GM23338 (cell line): ENCODE results near the gene OR2AT4. TPM values are rescaled to one million over a fixed set of nuclear protein-coding genes. Genes with fewer than 3 reads are reported as not detected.

Source experiments
- ATAC-seq: fragments of 200-7000 bp; cut with Tn5 transposase; 3 replicates; pipeline ENCODE4 v1.9.1; 2020
- DNase-seq: peaks from one replicate; pipeline ENCODE4 v3.0.0-alpha.2; 2015; ENCODE audit warnings: low spot score
- H2AFZ ChIP-seq: fragments of 200-600 bp; sonication (generic); 2 replicates; pipeline ENCODE4 v1.8.0; 2016; ENCODE audit warnings: antibody characterized with exemption, mild to moderate bottlenecking, moderate library complexity
- H3F3A ChIP-seq: fragments of 200-600 bp; sonication (generic); replicated peaks from 2 replicates; pipeline ENCODE4 v1.8.0; 2017; ENCODE audit warnings: antibody characterized with exemption, mixed run types, low read depth
- H3K27ac ChIP-seq: fragments of 200-600 bp; sonication (generic); 2 replicates; pipeline ENCODE4 v1.6.1; 2016; ENCODE audit warnings: low read depth
- H3K27me3 ChIP-seq: fragments of 200-600 bp; sonication (generic); 2 replicates; pipeline ENCODE4 v1.8.0; 2016; ENCODE audit warnings: mild to moderate bottlenecking, mixed run types, moderate library complexity; ENCODE audit not compliant: insufficient read depth
- H3K36me3 ChIP-seq: fragments of 200-600 bp; sonication (generic); 2 replicates; pipeline ENCODE4 v1.8.0; 2016; ENCODE audit warnings: mild to moderate bottlenecking; ENCODE audit not compliant: insufficient read depth
- H3K4me1 ChIP-seq: fragments of 200-600 bp; sonication (generic); 2 replicates; pipeline ENCODE4 v1.8.0; 2016; ENCODE audit warnings: mild to moderate bottlenecking, moderate library complexity; ENCODE audit not compliant: insufficient read depth
- H3K4me2 ChIP-seq: fragments of 200-600 bp; sonication (generic); 2 replicates; pipeline ENCODE4 v1.7.1; 2017; ENCODE audit warnings: mixed run types
- H3K4me3 ChIP-seq: fragments of 200-600 bp; sonication (generic); 2 replicates; pipeline ENCODE4 v1.6.1; 2016; ENCODE audit warnings: mixed run types
- H3K79me2 ChIP-seq: fragments of 200-600 bp; sonication (generic); replicated peaks from 2 replicates; pipeline ENCODE4 v1.8.0; 2017; ENCODE audit warnings: mild to moderate bottlenecking; ENCODE audit not compliant: insufficient read depth
- H3K9me2 ChIP-seq: fragments of 200-600 bp; sonication (generic); 2 replicates; pipeline ENCODE4 v1.8.0; 2017; ENCODE audit not compliant: insufficient read depth
- H4K20me1 ChIP-seq: fragments of 200-600 bp; sonication (generic); replicated peaks from 2 replicates; pipeline ENCODE4 v1.8.0; 2017; ENCODE audit warnings: mild to moderate bottlenecking; ENCODE audit not compliant: insufficient read depth
- H3K27ac Mint-ChIP-seq: 2 replicates; pipeline ENCODE4 v1.8.0; 2020; ENCODE audit warnings: inconsistent platforms, mild to moderate bottlenecking, moderate library complexity, mixed read lengths
- H3K27me3 Mint-ChIP-seq: 3 replicates; pipeline ENCODE4 v1.8.0; 2022; ENCODE audit warnings: low read depth, mild to moderate bottlenecking, moderate library complexity, mixed read lengths, inconsistent platforms; ENCODE audit not compliant: insufficient read depth, poor library complexity
- H3K36me3 Mint-ChIP-seq: 3 replicates; pipeline ENCODE4 v1.8.0; 2021; ENCODE audit warnings: low read depth, mild to moderate bottlenecking, inconsistent platforms, moderate library complexity, mixed read lengths
- H3K4me1 Mint-ChIP-seq: 3 replicates; pipeline ENCODE4 v1.8.0; 2020; ENCODE audit warnings: mild to moderate bottlenecking, inconsistent platforms, mixed read lengths
- H3K4me3 Mint-ChIP-seq: 3 replicates; pipeline ENCODE4 v1.8.0; 2021; ENCODE audit warnings: moderate library complexity, mild to moderate bottlenecking, inconsistent platforms, mixed read lengths
- H3K9me3 Mint-ChIP-seq: 3 replicates; pipeline ENCODE4 v1.8.0; 2020; ENCODE audit warnings: moderate library complexity, mild to moderate bottlenecking, inconsistent platforms, mixed read lengths
- CREB1 ChIP-seq: fragments of 250-450 bp; sonication (Bioruptor Pico); IDR thresholded peaks from 2 replicates; pipeline ENCODE4 v1.5.0; 2020; ENCODE audit warnings: low read depth, mild to moderate bottlenecking, moderate library complexity
- CTCF ChIP-seq, 2 experiments: fragments of 200-600 bp in 1 of 2; sonication (generic) in 1 of 2; conservative IDR thresholded peaks; 2 replicates each; pipeline versions ENCODE4 v1.5.1 to v1.6.1; 2016 to 2017; ENCODE audit warnings: antibody characterized with exemption in 2 of 2, low read depth in 2 of 2, mild to moderate bottlenecking in 2 of 2, moderate library complexity in 1 of 2
- ETS1 ChIP-seq: IDR thresholded peaks from 2 replicates; pipeline ENCODE4 v1.6.1; 2016; ENCODE audit warnings: antibody characterized with exemption
- EZH2 ChIP-seq: fragments of 200-600 bp; sonication (generic); IDR thresholded peaks from one replicate; pipeline ENCODE4 v1.8.0; 2017; ENCODE audit warnings: antibody characterized with exemption, mild to moderate bottlenecking, low read depth; ENCODE audit not compliant: unreplicated experiment
- EZH2phosphoT487 ChIP-seq: fragments of 200-600 bp; sonication (generic); IDR thresholded peaks from one replicate; pipeline ENCODE4 v1.8.1; 2018; ENCODE audit warnings: antibody characterized with exemption; ENCODE audit not compliant: unreplicated experiment
- JUNB ChIP-seq: IDR thresholded peaks from one replicate; pipeline ENCODE4 v1.6.1; 2016; ENCODE audit warnings: antibody characterized with exemption; ENCODE audit not compliant: unreplicated experiment
- NANOG ChIP-seq: IDR thresholded peaks from 2 replicates; pipeline ENCODE4 v1.6.1; 2016; ENCODE audit warnings: antibody characterized with exemption, borderline replicate concordance
- POLR2AphosphoS5 ChIP-seq: IDR thresholded peaks from 2 replicates; pipeline ENCODE4 v1.6.1; 2016; ENCODE audit warnings: antibody characterized with exemption, low read depth
- REST ChIP-seq: IDR thresholded peaks from one replicate; pipeline ENCODE4 v1.6.1; 2018; ENCODE audit warnings: antibody characterized with exemption; ENCODE audit not compliant: unreplicated experiment
- STAT1 ChIP-seq: IDR thresholded peaks from one replicate; pipeline ENCODE4 v1.6.1; 2016; ENCODE audit warnings: antibody characterized with exemption; ENCODE audit not compliant: unreplicated experiment
- ZNF114 ChIP-seq: fragments of 250-450 bp; sonication (Bioruptor Pico); IDR thresholded peaks from 2 replicates; pipeline ENCODE4 v1.5.0; 2020; ENCODE audit warnings: mild to moderate bottlenecking, moderate library complexity
- ZNF331 ChIP-seq: fragments of 250-450 bp; sonication (Bioruptor Pico); IDR thresholded peaks from 2 replicates; pipeline ENCODE4 v1.5.0; 2020; ENCODE audit warnings: low read depth, mild to moderate bottlenecking, moderate library complexity
- ZNF462 ChIP-seq: fragments of 250-450 bp; sonication (Bioruptor Pico); IDR thresholded peaks from 2 replicates; pipeline ENCODE4 v1.5.0; 2020; ENCODE audit warnings: mild to moderate bottlenecking, moderate library complexity
- polyA plus RNA-seq: library from polyadenylated mRNA; unstranded; fragments of >200 nt; fragmentation: Nextera tagmentation; extraction: Ambion mirVana; gene quantifications from 2 replicates; pipeline ENCODE4 v1.2.1, GENCODE V29; 2016
- total RNA-seq: library from RNA; depleted of rRNA; stranded (reverse); fragments of >200 nt; shearing (Covaris generic); gene quantifications from 2 replicates; pipeline ENCODE4 v1.2.3, GENCODE V29; 2014

The OR2AT4 gene
- total and polyA plus RNA-seq, 2 experiments from 2014 or later = not detected

- TF ChIP-seq ZNF462 (CRISPR knock-in tag) (no peak), EZH2 (no peak), EZH2phosphoT487 (no peak), POLR2AphosphoS5 (no peak), JUNB (no peak), NANOG (no peak), ZNF331 (CRISPR knock-in tag) (no peak), REST (no peak), ZNF114 (CRISPR knock-in tag) (no peak), CREB1 (CRISPR knock-in tag) (no peak), STAT1 (no peak), ETS1 (no peak), CTCF (conservative IDR thresholded peaks at IDR 0.05; ENCODE audit: low read depth in 2 of 2) (no peak)
- H3K79me2 ChIP-seq = no peaks in the 10 kb centered on the region
- no peaks in the 10 kb centered on the region for H3K9me3 Mint-ChIP-seq
- H3K27me3 ChIP-seq = no peaks in the 10 kb centered on the region
- H3K4me2 ChIP-seq = no peak overlapping the region
- H3K9me2 ChIP-seq = no peaks in the 10 kb centered on the region
- H2AFZ ChIP-seq = no peak overlapping the region
- no peaks in the 10 kb centered on the region for H3F3A ChIP-seq
- H3K36me3 ChIP-seq = no peaks in the 10 kb centered on the region
- H3K4me1 ChIP-seq = no peaks in the 10 kb centered on the region
- no peak for DNase-seq
- no peak for ATAC-seq
- H3K36me3 Mint-ChIP-seq = no peaks in the 10 kb centered on the region
- H3K27me3 Mint-ChIP-seq = peaks cover 20% of the 10 kb centered on the region
- no peak overlapping the region for H3K27ac Mint-ChIP-seq
- H3K4me3 Mint-ChIP-seq = no peak overlapping the region
- H3K4me3 ChIP-seq = no peak overlapping the region
- no peaks in the 10 kb centered on the region for H4K20me1 ChIP-seq
- H3K4me1 Mint-ChIP-seq = peaks cover 7% of the 10 kb centered on the region
- no peak overlapping the region for H3K27ac ChIP-seq
Observed at GRCh38 chr11:75145972-75146519, 49.4 kb upstream of the OR2AT4 start.
